ENCODE measurements around the gene CUL2. TPM values are rescaled to one million over a fixed set of nuclear protein-coding genes. Genes with fewer than 3 reads are reported as not detected.
"Not testable (repeated sequence)": the region's sequence is repeated elsewhere in the genome, so short reads cannot be mapped to it uniquely, and the experiment has no call there.

The CUL2 gene
- total RNA-seq, 2 experiments from 2014 or later = 30.1 to 32.4 TPM

GRCh38 chr10:35091994-35092790 is 2.1 kb upstream of the CUL2 start:
- DNase-seq = no peak
- Histone ChIP-seq H3K36me3 (ENCODE audit: insufficient read depth, low read length) (no peaks in the 10 kb centered on the region), H3K4me3 (ENCODE audit: low read length) (no peak overlapping the region), H3K27ac (ENCODE audit: low read depth in 1 of 2, low read length in 2 of 2) (no peak overlapping the region), H3K27me3 (ENCODE audit: control insufficient read depth in 1 of 2, insufficient read depth in 2 of 2, low read length in 2 of 2) (no peaks in the 10 kb centered on the region), H3K9me3 (ENCODE audit: control insufficient read depth in 1 of 2, insufficient read depth in 1 of 2, low read length in 2 of 2) (no peaks in the 10 kb centered on the region), H3K4me1 (ENCODE audit: insufficient read depth, low read length) (peaks cover 33% of the 10 kb centered on the region)
- POLR2A ChIA-PET = interaction anchor here (0.7 to 3.4 kb wide), 2 partner anchors 34 to 104 kb away, joined by 4 to 36 read pairs; no protein-coding TSS in a partner anchor
- Mint-ChIP-seq H3K4me3 (no peak overlapping the region), H3K4me1 (ENCODE audit: low read depth) (peaks cover 38% of the 10 kb centered on the region), H3K27ac (no peak overlapping the region), H3K27me3 (peaks cover 18% of the 10 kb centered on the region), H3K36me3 (ENCODE audit: low read depth) (peaks cover 23% of the 10 kb centered on the region), H3K9me3 (no peaks in the 10 kb centered on the region)
- ATAC-seq (ENCODE audit: poor library complexity) = no peak
- CTCF ChIA-PET = interaction anchor here (1.0 to 2.4 kb wide), 3 partner anchors 11 to 104 kb away, joined by 3 to 6 read pairs (median 3); partner anchors contain the start of gene CREM
- intact Hi-C loops (cut with DNase I, micrococcal nuclease) = loop anchor here (2.0 to 5.0 kb wide), 3 partner anchors 33 to 243 kb away; partner anchors contain the start of gene CREM (in 1 of the 2)
- no peak for TF ChIP-seq CTCF (IDR thresholded peaks at IDR 0.05)

- no peaks in the 10 kb centered on the region for H3K9me3 Mint-ChIP-seq
- peak; percentile 30 for ATAC-seq (ENCODE audit: poor library complexity)
- no peak for TF ChIP-seq CTCF (IDR thresholded peaks at IDR 0.05)
- H3K4me3 ChIP-seq (ENCODE audit: low read length) = peak overlapping the region; percentile 91
- no peaks in the 10 kb centered on the region for H3K27me3 ChIP-seq (ENCODE audit: control insufficient read depth in 1 of 2, insufficient read depth in 2 of 2, low read length in 2 of 2)
- H3K4me1 ChIP-seq (ENCODE audit: insufficient read depth, low read length) = peaks cover 46% of the 10 kb centered on the region
- H3K27ac Mint-ChIP-seq = peak overlapping the region; percentile 93
- H3K4me3 Mint-ChIP-seq = peak overlapping the region; percentile 98
- intact Hi-C loops (cut with DNase I, micrococcal nuclease) = loop anchor here (2.0 to 5.0 kb wide), 3 partner anchors 35 to 245 kb away; partner anchors contain the start of gene CREM (in 1 of the 2)
- peaks cover 7% of the 10 kb centered on the region for H3K27me3 Mint-ChIP-seq
- ChIA-PET POLR2A (interaction anchor here (0.5 to 3.4 kb wide), 6 partner anchors 16 to 106 kb away, joined by 3 to 36 read pairs (median 4); partner anchors contain the start of gene CREM), CTCF (interaction anchor here (2.3 to 2.4 kb wide), 2 partner anchors 10 to 37 kb away, joined by 5 to 6 read pairs; partner anchors contain the start of gene CREM)
- peaks cover 30% of the 10 kb centered on the region for H3K36me3 Mint-ChIP-seq (ENCODE audit: low read depth)
- H3K36me3 ChIP-seq (ENCODE audit: insufficient read depth, low read length) = no peaks in the 10 kb centered on the region
- peak in 9 of 14 experiments; percentile 0 to 53 (median 4) for DNase-seq
- peaks cover 56% of the 10 kb centered on the region for H3K4me1 Mint-ChIP-seq (ENCODE audit: low read depth)
- peak overlapping the region; percentile 70 to 94 for H3K27ac ChIP-seq (ENCODE audit: low read depth in 1 of 2, low read length in 2 of 2)
- H3K9me3 ChIP-seq (ENCODE audit: control insufficient read depth in 1 of 2, insufficient read depth in 1 of 2, low read length in 2 of 2) = no peaks in the 10 kb centered on the region
Observed at GRCh38 chr10:35089611-35090161, 455 bp downstream of the CUL2 start.

GRCh38 chr10:35083242-35083641 is 6.9 kb downstream of the CUL2 start:
- no peak for DNase-seq
- POLR2A ChIA-PET = interaction anchor here (0.6 kb wide), 1 partner anchor 122 kb away, joined by 3 read pairs; no protein-coding TSS in a partner anchor
- H3K4me1 Mint-ChIP-seq (ENCODE audit: low read depth) = peaks cover 70% of the 10 kb centered on the region
- CTCF ChIA-PET = no interaction called here
- peaks cover 55% of the 10 kb centered on the region for H3K36me3 Mint-ChIP-seq (ENCODE audit: low read depth)
- H3K4me3 Mint-ChIP-seq = no peak overlapping the region
- peaks cover 3% of the 10 kb centered on the region for H3K9me3 Mint-ChIP-seq
- peaks cover 2% of the 10 kb centered on the region for H3K36me3 ChIP-seq (ENCODE audit: insufficient read depth, low read length)
- H3K4me3 ChIP-seq (ENCODE audit: low read length) = no peak overlapping the region
- no peak for TF ChIP-seq CTCF (IDR thresholded peaks at IDR 0.05)
- peaks cover 27% of the 10 kb centered on the region for H3K4me1 ChIP-seq (ENCODE audit: insufficient read depth, low read length)
- no peak overlapping the region for H3K27ac ChIP-seq (ENCODE audit: low read depth in 1 of 2, low read length in 2 of 2)
- ATAC-seq (ENCODE audit: poor library complexity) = no peak
- H3K9me3 ChIP-seq (ENCODE audit: control insufficient read depth in 1 of 2, insufficient read depth in 1 of 2, low read length in 2 of 2) = no peaks in the 10 kb centered on the region
- H3K27me3 ChIP-seq (ENCODE audit: control insufficient read depth in 1 of 2, insufficient read depth in 2 of 2, low read length in 2 of 2) = no peaks in the 10 kb centered on the region
- intact Hi-C loops (cut with DNase I, micrococcal nuclease) = no loop called here
- peak overlapping the region; percentile 27 for H3K27ac Mint-ChIP-seq
- H3K27me3 Mint-ChIP-seq = no peaks in the 10 kb centered on the region

GRCh38 chr10:35080261-35080660 is 9.9 kb downstream of the CUL2 start:
- not testable (repeated sequence) for ATAC-seq (ENCODE audit: poor library complexity); H3K4me3 ChIP-seq (ENCODE audit: low read length); H3K27me3 Mint-ChIP-seq

More at GRCh38 chr10:35080261-35080660, 9.9 kb downstream of the CUL2 start:
- H3K36me3 Mint-ChIP-seq (ENCODE audit: low read depth) = peaks cover 56% of the 10 kb centered on the region
- H3K27me3 ChIP-seq (ENCODE audit: control insufficient read depth in 1 of 2, insufficient read depth in 2 of 2, low read length in 2 of 2); POLR2A ChIA-PET; intact Hi-C loops (cut with DNase I, micrococcal nuclease); H3K4me3 Mint-ChIP-seq; H3K27ac Mint-ChIP-seq; H3K36me3 ChIP-seq (ENCODE audit: insufficient read depth, low read length); DNase-seq; H3K27ac ChIP-seq (ENCODE audit: low read depth in 1 of 2, low read length in 2 of 2); H3K9me3 ChIP-seq (ENCODE audit: control insufficient read depth in 1 of 2, insufficient read depth in 1 of 2, low read length in 2 of 2); H3K9me3 Mint-ChIP-seq; H3K4me1 ChIP-seq (ENCODE audit: insufficient read depth, low read length): not testable (repeated sequence)
- CTCF ChIA-PET = interaction anchor here (1.1 kb wide), 1 partner anchor 12 kb away, joined by 3 read pairs; no protein-coding TSS in a partner anchor
- peaks cover 54% of the 10 kb centered on the region for H3K4me1 Mint-ChIP-seq (ENCODE audit: low read depth)
